ENCODE results near the gene DNAH6.

DNA sequence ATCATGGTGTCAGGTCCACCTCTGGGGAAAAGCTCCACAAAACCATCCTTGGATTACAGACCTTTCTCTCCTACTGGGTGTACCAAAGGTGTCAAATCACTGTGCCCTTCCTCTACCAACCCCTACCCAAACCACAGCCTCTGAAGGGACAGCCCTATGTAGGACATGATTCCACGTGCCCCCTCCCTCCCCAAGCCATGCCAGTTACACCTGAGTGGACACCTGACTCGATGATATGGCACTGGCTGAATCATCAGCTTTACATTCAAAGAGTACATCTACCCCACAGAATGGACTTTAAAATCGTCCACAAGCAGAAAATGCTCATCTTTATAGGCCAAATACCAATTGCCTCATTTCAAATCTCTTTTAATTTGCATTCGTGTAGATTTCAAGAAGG, 338.6 kb downstream of the DNAH6 start:
- TF ChIP-seq, protein P1, sequence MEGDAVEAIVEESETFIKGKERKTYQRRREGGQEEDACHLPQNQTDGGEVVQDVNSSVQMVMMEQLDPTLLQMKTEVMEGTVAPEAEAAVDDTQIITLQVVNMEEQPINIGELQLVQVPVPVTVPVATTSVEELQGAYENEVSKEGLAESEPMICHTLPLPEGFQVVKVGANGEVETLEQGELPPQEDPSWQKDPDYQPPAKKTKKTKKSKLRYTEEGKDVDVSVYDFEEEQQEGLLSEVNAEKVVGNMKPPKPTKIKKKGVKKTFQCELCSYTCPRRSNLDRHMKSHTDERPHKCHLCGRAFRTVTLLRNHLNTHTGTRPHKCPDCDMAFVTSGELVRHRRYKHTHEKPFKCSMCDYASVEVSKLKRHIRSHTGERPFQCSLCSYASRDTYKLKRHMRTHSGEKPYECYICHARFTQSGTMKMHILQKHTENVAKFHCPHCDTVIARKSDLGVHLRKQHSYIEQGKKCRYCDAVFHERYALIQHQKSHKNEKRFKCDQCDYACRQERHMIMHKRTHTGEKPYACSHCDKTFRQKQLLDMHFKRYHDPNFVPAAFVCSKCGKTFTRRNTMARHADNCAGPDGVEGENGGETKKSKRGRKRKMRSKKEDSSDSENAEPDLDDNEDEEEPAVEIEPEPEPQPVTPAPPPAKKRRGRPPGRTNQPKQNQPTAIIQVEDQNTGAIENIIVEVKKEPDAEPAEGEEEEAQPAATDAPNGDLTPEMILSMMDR (IDR thresholded peaks at IDR 0.05): no peak
- no peak for TF ChIP-seq POLR2A (IDR thresholded peaks at IDR 0.05)

Data from gastroesophageal sphincter (tissue), 3 donors.